22Rv1 (cell line): ENCODE measurements around the gene ZNF835.

Source experiments
- H3K27ac ChIP-seq: fragments of 450-650 bp; 2 replicates; pipeline ENCODE4 v1.5.1; 2017
- ZFX ChIP-seq: fragments of 450-650 bp; IDR thresholded peaks from 2 replicates; pipeline ENCODE4 v1.6.1; 2017; ENCODE audit warnings: antibody characterized with exemption, borderline replicate concordance
- TF ChIP-seq, protein P1 (sequence below): fragments of 450-650 bp; IDR thresholded peaks from 2 replicates; pipeline ENCODE4 v1.5.1; 2017; ENCODE audit warnings: mild to moderate bottlenecking

ZNF835 gene

DNA sequence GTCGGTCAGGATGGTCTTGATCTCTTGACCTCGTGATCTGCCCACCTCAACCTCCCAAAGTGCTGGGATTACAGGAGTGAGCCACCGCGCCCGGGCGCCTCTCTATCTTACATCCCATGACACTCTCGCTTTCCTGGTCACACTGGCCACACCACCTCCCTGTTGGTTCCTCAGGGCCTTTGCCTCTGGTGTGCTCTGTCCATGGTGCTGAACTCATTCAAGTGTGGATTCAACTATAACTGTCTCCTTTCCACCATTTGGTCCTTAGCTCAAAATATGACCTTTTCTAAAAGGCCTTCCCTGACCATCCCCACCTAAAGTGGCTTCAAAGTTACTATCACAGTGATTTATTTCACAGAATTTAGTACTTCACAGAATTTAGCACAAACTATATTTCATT is 32.3 kb downstream of the ZNF835 start:
- no peak overlapping the region for H3K27ac ChIP-seq
- TF ChIP-seq, protein P1, sequence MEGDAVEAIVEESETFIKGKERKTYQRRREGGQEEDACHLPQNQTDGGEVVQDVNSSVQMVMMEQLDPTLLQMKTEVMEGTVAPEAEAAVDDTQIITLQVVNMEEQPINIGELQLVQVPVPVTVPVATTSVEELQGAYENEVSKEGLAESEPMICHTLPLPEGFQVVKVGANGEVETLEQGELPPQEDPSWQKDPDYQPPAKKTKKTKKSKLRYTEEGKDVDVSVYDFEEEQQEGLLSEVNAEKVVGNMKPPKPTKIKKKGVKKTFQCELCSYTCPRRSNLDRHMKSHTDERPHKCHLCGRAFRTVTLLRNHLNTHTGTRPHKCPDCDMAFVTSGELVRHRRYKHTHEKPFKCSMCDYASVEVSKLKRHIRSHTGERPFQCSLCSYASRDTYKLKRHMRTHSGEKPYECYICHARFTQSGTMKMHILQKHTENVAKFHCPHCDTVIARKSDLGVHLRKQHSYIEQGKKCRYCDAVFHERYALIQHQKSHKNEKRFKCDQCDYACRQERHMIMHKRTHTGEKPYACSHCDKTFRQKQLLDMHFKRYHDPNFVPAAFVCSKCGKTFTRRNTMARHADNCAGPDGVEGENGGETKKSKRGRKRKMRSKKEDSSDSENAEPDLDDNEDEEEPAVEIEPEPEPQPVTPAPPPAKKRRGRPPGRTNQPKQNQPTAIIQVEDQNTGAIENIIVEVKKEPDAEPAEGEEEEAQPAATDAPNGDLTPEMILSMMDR: no peak
- no peak for TF ChIP-seq ZFX

DNA sequence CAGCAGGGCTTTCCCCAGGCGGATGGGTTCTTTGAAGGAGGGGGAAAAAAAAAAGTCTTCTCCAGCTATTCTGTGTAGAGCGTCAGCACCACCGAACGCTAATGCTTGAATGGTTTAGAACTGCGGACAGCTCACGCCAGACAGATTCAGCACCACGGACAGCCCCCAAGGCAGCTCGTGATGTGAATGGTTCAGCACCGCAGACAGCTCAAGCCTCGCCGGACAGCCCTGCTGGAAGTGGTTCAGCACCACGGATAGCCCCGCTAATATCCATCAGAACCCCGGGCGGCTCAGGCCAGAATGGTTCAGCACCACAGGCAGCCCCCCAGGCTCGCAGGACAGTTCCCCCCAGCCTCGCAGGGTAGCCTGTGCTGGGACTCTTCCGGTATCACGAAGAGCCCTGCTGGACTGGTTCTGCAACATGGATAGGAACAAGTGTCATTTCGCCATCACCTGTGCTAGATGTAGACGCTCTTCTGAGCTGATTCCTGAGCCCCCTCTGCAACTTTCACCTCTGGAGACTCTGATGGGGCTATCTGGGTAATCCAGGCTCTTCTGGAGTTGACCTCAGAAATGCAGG is 33.5 kb downstream of the ZNF835 start:
- H3K27ac ChIP-seq: no peak overlapping the region
- TF ChIP-seq, protein P1: no peak

DNA sequence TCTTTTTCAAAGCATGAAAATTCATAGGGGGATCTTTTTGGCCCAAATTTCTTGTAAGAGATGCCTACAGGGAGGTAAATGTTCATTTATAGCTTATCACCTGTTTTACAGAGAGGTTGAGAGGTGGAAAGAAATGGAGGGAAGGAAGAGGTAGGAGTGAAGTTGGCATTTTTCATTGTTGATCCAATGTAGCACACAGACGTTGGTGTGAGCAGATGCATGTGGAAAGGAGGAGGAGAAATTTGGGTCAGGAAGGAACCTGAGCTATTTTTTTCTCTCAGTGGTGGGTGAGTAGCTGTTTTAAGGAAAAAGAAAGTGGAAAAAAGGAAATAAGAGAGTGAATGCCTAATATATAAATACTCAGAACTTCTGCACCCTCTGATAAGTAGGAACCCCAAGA is 38.5 kb downstream of the ZNF835 start:
- TF ChIP-seq, protein P1: no peak
- TF ChIP-seq ZFX: no peak
- no peak overlapping the region for H3K27ac ChIP-seq

DNA sequence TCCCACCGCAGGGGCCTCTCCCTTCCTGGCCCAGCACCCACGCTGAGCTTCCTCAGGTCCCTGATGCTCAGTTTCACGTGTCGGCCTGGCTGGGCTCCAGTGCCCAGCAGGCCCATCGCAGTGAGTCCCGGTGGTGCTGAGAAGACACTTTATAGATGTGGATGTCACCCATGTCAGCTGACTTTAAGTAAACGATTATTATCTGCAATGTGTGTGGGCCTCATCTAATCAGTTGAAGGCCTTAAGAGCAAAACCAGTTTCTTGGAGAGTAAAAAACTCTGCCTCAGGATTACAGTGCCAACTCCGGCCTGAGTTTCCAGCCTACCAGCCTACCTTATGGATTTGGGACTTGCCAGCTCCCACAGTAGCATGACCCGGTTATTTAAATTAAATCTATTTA is 45.8 kb downstream of the ZNF835 start:
- TF ChIP-seq ZFX: no peak
- TF ChIP-seq, protein P1: no peak
- H3K27ac ChIP-seq: no peak overlapping the region

DNA sequence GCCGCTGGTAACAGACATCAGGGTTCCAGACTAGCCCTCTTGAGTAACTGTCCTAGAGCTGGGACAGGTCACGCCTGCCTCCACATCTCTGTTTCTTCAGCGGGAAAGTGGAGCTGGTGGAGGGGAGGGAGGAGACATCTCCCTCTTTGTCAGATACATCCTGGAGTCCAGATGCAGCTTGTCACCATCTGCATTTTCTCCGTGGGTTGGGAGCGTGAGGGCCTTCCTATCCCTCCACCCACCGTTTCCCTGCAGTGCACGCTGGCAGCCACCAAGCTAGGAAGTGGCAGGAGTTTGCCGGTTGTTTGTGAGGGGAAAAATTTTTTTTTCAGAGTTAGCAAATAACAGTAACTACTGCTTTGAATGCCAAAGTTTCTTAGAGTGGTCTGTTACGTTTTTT is 48.6 kb downstream of the ZNF835 start:
- TF ChIP-seq, protein P1: no peak
- TF ChIP-seq ZFX: no peak
- H3K27ac ChIP-seq: no peak overlapping the region

DNA sequence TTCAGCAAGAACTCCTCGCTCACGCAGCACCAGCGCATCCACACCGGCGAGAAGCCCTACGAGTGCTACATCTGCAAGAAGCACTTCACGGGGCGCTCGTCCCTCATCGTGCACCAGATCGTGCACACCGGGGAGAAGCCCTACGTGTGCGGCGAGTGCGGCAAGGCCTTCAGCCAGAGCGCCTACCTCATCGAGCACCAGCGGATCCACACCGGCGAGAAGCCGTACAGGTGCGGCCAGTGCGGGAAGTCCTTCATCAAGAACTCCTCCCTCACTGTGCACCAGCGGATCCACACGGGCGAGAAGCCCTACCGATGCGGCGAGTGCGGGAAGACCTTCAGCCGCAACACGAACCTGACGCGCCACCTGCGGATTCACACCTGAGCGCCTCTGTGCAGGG is 49.2 kb downstream of the ZNF835 start:
- no peak overlapping the region for H3K27ac ChIP-seq
- TF ChIP-seq, protein P1: no peak
- TF ChIP-seq ZFX: no peak

DNA sequence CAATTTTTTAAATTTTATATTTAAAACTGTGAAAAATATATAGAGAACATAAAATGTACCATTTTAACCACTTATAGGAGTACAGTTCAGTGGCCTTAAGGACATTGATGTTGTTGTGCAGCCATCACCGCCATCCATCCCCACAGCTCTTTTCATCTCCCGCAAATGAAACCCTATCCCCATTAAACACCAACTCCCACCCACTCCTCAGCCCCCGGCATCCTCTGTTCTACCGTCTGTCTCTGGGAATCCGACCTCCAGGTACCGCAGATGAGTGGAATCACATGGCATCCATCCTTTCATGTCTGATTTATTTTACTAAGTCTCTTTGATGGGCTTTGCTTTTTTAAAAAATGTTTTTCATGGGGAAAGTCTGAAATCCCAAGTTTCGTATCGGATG is 52.4 kb downstream of the ZNF835 start:
- no peak overlapping the region for H3K27ac ChIP-seq
- TF ChIP-seq, protein P1: no peak
- TF ChIP-seq ZFX: no peak
